ENCODE measurements around the gene TIMM10B. TPM values are rescaled to one million over a fixed set of nuclear protein-coding genes. Genes with fewer than 3 reads are reported as not detected.

Gene TIMM10B
- total RNA-seq, 1 donor from 2014 or later = 34.0 TPM

DNA sequence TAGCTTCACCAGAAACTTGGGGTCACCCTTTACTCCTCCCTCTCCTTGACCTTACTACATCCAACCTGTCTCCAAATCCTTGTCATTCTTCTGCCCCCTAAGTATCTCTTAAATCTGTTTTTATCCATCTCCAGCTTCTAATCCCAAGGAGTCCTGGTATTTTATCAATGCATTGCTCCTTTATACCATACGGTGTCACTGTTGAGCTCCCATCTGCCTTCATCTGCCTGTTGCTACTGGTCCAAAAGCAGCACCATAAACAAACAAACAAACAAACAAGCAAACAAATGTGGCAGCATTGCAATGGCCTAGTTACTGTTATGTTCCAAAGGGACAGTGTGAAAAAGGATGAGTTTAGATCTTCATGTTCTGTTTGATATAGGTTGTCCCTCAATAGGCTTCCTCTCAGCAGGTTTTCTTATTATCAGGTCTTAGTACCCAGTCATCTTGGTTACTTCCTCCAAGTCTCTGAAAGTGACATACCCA is 50.0 kb downstream of the TIMM10B start:
- Mint-ChIP-seq H3K27me3 (ENCODE audit: low read depth) (no peaks in the 10 kb centered on the region), H3K9me3 (no peaks in the 10 kb centered on the region), H3K4me3 (no peak overlapping the region), H3K4me1 (peaks cover 3% of the 10 kb centered on the region), H3K36me3 (no peaks in the 10 kb centered on the region), H3K27ac (no peak overlapping the region)
- peak; percentile 54 for TF ChIP-seq CTCF (IDR thresholded peaks at IDR 0.05; ENCODE audit: unreplicated experiment)
- DNase-seq (ENCODE audit: low spot score in 2 of 2, unreplicated experiment in 2 of 2) = no peak

Other genes starting within 250 kb of the TIMM10B start
- gene FHIP1B, start 246.9 kb upstream of the TIMM10B start, total RNA-seq = 46.6 to 47.0 TPM (median 46.7 TPM) in 3 replicates
- 0.27 to 0.54 TPM (median 0.49 TPM) in 3 replicates for gene CNGA4, start 242.4 kb upstream of the TIMM10B start, total RNA-seq
- 3.7 to 4.6 TPM (median 3.8 TPM) in 3 replicates for gene CCKBR, start 221.7 kb upstream of the TIMM10B start, total RNA-seq
- gene CAVIN3, start 161.0 kb upstream of the TIMM10B start, total RNA-seq = 15.3 to 16.4 TPM (median 16.3 TPM) in 3 replicates
- 24.9 to 27.2 TPM (median 27.1 TPM) in 3 replicates for gene SMPD1, start 91.0 kb upstream of the TIMM10B start, total RNA-seq
- 61.7 to 64.2 TPM (median 62.4 TPM) in 3 replicates for gene APBB1, start 62.4 kb upstream of the TIMM10B start, total RNA-seq
- gene HPX, start 40.5 kb upstream of the TIMM10B start, total RNA-seq = 5.2 to 9.9 TPM (median 9.5 TPM) in 3 replicates
- 25.9 to 30.3 TPM (median 26.5 TPM) in 3 replicates for gene TRIM3, start 7.6 kb upstream of the TIMM10B start, total RNA-seq
- 72.2 to 73.1 TPM (median 72.3 TPM) in 3 replicates for gene ARFIP2, start 170 bp upstream of the TIMM10B start, total RNA-seq
- gene DNHD1, start 15.8 kb downstream of the TIMM10B start, total RNA-seq = 14.3 to 17.3 TPM (median 16.7 TPM) in 3 replicates
- gene RRP8, start 122.1 kb downstream of the TIMM10B start, total RNA-seq = 18.6 to 22.5 TPM (median 21.0 TPM) in 3 replicates
- 127 to 144 TPM (median 130 TPM) in 3 replicates for gene ILK, start 122.3 kb downstream of the TIMM10B start, total RNA-seq
- gene TAF10, start 130.7 kb downstream of the TIMM10B start, total RNA-seq = 112 to 119 TPM (median 115 TPM) in 3 replicates
- 45.8 to 50.1 TPM (median 46.0 TPM) in 3 replicates for gene TPP1, start 137.9 kb downstream of the TIMM10B start, total RNA-seq
- gene DCHS1, start 174.3 kb downstream of the TIMM10B start, total RNA-seq = 75.9 to 81.2 TPM (median 77.3 TPM) in 3 replicates
- gene MRPL17, start 201.8 kb downstream of the TIMM10B start, total RNA-seq = 41.6 to 45.3 TPM (median 42.7 TPM) in 3 replicates

Data from mesothelial cell of epicardium (in vitro differentiated cells).